GM19455 (cell line): ENCODE data around the gene HYAL1.

ENCODE experiments used
- ATAC-seq: cut with Tn5 transposase; IDR thresholded peaks from one replicate; pipeline ENCODE4 v1.9.1; 2021; ENCODE audit not compliant: unreplicated experiment

Gene HYAL1, protein sequence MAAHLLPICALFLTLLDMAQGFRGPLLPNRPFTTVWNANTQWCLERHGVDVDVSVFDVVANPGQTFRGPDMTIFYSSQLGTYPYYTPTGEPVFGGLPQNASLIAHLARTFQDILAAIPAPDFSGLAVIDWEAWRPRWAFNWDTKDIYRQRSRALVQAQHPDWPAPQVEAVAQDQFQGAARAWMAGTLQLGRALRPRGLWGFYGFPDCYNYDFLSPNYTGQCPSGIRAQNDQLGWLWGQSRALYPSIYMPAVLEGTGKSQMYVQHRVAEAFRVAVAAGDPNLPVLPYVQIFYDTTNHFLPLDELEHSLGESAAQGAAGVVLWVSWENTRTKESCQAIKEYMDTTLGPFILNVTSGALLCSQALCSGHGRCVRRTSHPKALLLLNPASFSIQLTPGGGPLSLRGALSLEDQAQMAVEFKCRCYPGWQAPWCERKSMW

DNA sequence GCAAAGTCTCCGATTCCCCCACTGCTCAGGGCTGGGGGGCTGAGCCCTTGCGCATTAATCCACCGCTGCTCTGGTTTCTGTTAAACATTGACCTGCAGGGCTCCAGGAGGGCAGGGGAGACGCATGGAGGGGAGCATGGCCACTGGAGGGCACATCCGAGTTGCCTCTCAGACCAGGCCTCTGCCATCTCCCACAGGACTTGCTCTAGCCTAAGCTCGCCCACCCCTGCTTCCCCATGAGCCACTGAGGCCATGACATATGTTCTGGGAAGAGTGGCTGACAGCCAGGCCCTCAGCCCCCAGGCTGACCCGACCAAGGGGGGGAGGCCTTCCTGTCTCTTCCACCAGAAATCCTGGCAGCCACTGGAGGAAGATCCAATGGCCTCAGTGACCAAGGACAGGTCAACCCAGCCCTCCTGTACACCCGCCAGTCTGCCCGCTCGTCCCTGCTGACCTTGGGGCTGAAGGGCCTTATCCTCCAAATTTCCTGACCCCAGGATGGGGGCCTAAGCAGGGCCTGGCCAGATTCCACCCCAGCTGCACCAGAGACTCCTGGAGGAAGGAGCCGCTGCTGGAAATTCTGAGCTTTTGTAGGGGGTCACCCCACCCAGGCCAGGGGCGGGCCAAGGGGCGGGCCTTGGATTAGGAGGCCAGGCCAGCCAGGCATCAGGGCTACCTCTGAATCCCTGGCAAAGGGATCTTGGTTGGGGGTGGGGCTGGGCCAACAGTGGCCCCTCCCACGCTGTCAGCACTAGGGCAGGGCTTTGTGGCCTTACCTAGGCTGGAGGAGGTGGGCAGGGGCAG lies at the start of gene HYAL1:
HYAL1 (minus strand) TSS at position 562 of the 803 bp plus-strand sequence. CDS start 618 bp downstream, outside the sequence.
- no peak for ATAC-seq

DNA sequence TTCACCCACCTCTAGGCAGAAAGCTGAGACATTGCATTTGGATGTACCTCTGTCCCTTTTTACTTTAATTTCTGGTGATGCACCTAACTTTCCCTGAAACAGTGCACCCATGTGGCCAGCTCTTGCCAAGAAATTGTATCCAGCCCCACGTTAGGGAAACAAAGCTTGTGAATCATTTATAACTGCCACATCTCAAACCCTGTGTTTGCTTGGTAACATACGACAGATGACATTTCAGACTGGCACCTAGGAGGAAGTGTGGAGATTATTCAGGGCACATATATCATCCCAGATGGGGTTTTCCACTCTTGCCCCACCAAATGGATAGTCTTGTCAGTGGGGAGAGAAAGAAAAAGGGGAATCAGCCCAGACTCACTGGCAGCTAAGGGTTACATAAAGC lies 49.4 kb upstream of the HYAL1 start:
- ATAC-seq: no peak

DNA sequence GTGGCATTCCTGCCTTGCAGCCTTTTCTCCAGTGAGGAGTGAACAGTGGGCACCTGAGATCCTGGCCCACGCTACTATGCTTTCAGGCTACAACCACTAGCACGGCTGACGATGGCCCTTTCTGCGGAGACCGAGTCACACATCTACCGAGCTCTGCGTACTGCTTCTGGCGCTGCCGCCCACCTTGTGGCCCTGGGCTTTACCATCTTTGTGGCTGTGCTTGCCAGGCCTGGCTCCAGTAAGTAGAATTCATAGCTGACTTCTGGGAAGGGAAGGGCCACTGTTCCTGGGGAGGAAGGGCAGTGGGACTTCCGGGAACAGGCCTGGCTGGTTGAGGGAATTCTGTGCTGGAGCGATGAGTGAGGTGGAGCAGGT lies 47.9 kb upstream of the HYAL1 start:
- no peak for ATAC-seq

DNA sequence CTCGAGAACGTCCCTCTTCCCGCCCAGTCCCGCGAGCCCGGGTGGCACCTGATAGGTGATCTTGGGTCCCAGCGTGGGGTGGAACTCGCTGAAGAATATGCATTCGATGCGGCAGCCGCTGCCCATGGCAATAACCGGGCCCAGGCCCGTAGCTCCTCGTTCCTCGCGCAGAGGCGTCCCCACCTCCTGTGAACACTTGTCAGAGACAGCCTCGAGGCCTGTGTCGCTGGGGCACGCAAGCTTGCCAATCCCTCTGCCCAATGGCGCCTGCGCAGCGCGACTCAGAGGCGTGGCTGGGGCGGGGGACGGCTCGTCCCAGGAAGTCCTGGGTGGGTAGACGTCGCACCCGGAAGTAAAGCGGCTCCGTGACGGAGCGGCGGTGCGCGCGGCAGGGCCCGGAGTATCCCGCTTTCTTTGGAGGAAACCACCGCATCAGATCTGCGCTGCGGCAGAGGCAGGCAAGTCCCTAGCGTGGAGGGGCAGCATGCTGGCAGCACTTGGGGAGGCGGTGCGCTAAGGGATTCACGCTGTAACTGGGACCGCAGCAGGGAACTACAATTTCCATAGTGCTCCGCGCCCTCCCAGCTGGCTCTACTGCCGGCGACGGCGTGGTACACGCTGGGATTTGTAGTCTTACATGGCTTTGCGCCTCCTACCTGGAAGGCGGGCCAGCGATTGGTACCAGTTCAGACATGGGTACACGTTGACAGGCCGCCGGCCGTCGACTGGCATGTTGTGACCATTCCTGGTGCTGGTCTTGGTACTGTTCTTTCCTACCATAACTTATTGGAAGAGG lies 47.4 kb upstream of the HYAL1 start, which contains the start of the genes CYB561D2 and NPRL2:
CYB561D2 (plus strand) TSS at position 336 of the 796 bp plus-strand sequence. CDS start 572 bp downstream, outside the sequence.
NPRL2 (minus strand) TSS at position 249 of the 796 bp plus-strand sequence; CDS start at position 126, 123 bp downstream.
- ATAC-seq: peak; percentile 82

DNA sequence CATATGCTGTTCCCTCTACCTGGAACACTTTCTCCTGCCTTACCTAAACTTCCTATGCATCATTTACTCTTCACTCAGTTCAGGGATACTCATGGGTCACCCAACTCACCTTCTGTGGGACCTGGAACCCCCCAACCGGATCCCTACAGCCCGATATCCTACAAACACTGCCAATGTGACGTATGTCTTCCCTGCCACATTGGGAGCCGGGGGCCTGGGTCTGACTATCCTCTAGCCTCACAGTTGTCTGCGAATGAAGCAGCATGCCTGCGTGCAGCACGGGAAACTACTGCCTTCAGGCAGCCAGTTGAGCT lies 46.8 kb upstream of the HYAL1 start:
- no peak for ATAC-seq

GRCh38 chr3:50347187-50347813 lies 43.9 kb upstream of the HYAL1 start:
- no peak for ATAC-seq

GRCh38 chr3:50345586-50346234 lies 42.3 kb upstream of the HYAL1 start, which contains the start of gene ZMYND10:
Gene ZMYND10, minus strand, starts transcription at chr3:50345732. Its CDS starts 153 bp downstream, at chr3:50345579.
- ATAC-seq: no peak

DNA sequence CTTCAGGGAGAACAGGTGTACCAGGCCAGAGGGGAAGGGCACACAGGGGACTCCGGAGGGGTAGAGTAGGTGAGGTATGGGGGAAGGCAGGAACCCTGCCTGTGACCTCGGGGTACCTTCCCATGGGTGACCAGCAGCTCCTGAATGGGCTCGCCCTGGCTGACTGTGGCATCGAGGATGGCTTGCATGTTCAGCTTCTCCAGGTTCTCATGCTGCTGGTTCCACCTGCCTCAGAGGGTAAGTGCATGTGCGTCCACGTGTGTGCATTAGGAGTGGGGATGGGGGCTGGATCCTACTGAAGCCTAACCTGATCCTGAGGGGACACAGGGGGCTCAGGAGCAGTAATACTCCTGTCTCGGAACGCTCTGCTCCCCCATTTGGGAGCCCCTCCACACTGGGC lies 41.6 kb upstream of the HYAL1 start:
- ATAC-seq: no peak

GRCh38 chr3:50342813-50343633 lies 39.6 kb upstream of the HYAL1 start:
- no peak for ATAC-seq

DNA sequence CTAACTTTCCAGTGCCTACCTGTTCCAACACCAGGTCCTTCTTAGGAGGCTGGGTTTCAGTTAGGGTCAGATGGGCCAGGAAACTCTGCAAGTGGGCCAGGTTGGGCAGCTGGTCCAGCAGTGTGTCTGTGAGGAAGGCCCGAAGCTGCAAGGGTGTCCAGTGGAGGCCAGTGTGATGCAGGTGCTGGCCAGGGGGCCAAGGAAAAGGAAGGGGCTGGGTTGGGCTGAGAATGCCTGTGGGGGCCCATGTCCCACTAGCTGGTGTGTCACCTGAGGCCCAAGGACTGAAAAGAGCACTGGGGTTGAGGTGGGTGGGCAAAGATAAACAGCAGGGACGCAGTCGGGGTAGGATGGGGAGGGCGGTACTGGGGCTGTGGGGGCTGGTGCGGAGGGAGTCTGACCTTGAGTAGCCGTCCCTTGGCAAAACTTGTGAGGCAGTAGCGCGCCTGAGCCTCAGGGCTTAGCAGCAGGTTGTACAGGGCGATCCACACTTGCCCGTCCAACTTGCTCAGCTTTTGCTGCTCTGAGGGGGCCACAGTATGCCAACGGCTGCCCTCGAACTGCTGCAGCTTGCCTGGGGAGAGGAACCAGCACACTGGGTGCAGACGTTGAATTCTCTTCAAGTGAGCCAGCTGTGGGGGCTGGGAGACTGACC lies 38.7 kb upstream of the HYAL1 start:
- no peak for ATAC-seq

DNA sequence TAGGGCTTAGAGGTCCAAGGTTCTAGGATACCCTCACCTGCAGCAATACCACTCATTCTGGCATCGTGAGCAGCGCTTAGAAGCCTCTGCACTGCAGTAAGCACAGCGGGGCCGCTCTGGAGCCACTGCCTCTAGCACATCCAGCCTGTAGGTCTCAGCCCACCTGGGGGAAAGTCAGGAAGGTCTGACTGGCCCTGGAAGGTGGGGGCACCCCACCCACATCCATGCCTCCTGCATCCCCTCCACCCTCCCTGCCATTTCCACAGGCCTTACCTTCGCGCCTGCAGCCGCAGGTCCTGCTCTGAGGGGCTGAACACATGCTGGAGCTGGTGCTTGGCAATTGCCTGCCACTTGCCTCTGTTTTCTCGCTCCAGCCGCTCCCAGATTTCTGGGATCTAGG lies 38.2 kb upstream of the HYAL1 start:
- no peak for ATAC-seq

GRCh38 chr3:50340448-50341329 lies 37.3 kb upstream of the HYAL1 start, which contains the start of gene RASSF1:
Gene RASSF1, minus strand, starts transcription at chr3:50340836. Its CDS starts 31 bp downstream, at chr3:50340805.
- no peak for ATAC-seq

- no peak for ATAC-seq
These were observed 36.7 kb upstream of the HYAL1 start for GRCh38 chr3:50340147-50340447.

GRCh38 chr3:50339485-50340146 lies 36.2 kb upstream of the HYAL1 start:
- ATAC-seq: no peak

- ATAC-seq: no peak
These were observed 35.6 kb upstream of the HYAL1 start for GRCh38 chr3:50338965-50339364.

DNA sequence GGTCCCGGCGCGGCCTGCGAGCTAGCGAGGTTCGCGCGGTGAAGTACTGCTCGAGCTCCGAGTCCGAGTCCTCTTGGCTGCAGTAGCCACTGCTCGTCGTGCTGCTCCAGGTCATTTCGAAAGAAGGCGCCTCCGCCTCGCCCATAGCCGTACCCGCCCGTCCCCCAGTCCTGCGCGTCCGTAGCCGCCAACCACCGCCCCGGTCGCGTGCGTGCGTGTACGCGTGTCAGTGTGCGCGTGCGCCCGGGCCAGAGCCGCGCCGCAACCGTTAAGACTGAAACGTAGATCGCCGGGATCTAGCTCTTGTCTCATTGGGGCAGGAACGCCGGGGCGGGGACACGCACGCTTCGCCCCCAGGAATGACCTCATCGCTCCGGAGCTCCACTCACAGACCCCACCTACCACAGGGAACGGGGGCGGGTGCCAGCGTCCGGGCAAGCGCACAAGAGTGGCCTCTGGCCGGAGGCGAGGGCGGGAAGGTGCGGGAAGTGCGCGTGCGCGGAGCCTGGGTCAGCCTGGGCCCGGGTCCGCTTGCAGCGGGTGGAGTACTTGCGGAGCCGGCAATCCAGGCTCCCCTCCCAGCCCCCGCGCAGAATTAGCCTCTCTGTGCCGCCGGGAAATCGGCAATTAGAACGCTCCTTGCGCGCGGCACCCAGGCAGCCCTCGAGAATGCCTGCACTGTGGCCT lies 33.9 kb upstream of the HYAL1 start:
- peak; percentile 66 for ATAC-seq
